Measurements from ENCODE around the gene ICOSLG.
"Not testable (repeated sequence)": the region's sequence is repeated elsewhere in the genome, so short reads cannot be mapped to it uniquely, and the experiment has no call there.

Gene ICOSLG

GRCh38 chr21:44263768-44264167 is 23.0 kb upstream of the ICOSLG start:
- no peak for DNase-seq

GRCh38 chr21:44263221-44263760 is 22.5 kb upstream of the ICOSLG start:
- no peak for DNase-seq

GRCh38 chr21:44262338-44263056 is 21.8 kb upstream of the ICOSLG start:
- no peak for DNase-seq

GRCh38 chr21:44261675-44262295 is 21.0 kb upstream of the ICOSLG start, which contains the start of gene DNMT3L:
Gene DNMT3L (minus strand): TSS chr21:44261897. CDS start chr21:44261259, 638 bp downstream.
- no peak for DNase-seq

GRCh38 chr21:44260791-44261631 is 20.3 kb upstream of the ICOSLG start:
- DNase-seq, result no peak

GRCh38 chr21:44260066-44260465 is 19.3 kb upstream of the ICOSLG start:
- no peak for DNase-seq

- DNase-seq, result no peak
These were observed 18.5 kb upstream of the ICOSLG start for GRCh38 chr21:44259082-44259705.

GRCh38 chr21:44258056-44258725 is 17.4 kb upstream of the ICOSLG start:
- DNase-seq, result no peak

GRCh38 chr21:44255511-44255981 is 14.8 kb upstream of the ICOSLG start:
- DNase-seq, result no peak

GRCh38 chr21:44253832-44254710 is 13.3 kb upstream of the ICOSLG start:
- DNase-seq, result no peak

GRCh38 chr21:44249204-44250037 is 8.7 kb upstream of the ICOSLG start:
- not testable (repeated sequence) for DNase-seq

- not testable (repeated sequence) for DNase-seq
These were observed 7.2 kb upstream of the ICOSLG start for GRCh38 chr21:44247904-44248303.

GRCh38 chr21:44243980-44244379 is 3.2 kb upstream of the ICOSLG start:
- DNase-seq, result not testable (repeated sequence)

GRCh38 chr21:44241281-44241680 is 538 bp upstream of the ICOSLG start:
- DNase-seq, result not testable (repeated sequence)

- not testable (repeated sequence) for DNase-seq
These were observed 390 bp downstream of the ICOSLG start for GRCh38 chr21:44240353-44240752.

GRCh38 chr21:44229561-44229960 is 11.2 kb downstream of the ICOSLG start:
- not testable (repeated sequence) for DNase-seq

- not testable (repeated sequence) for DNase-seq
These were observed 12.6 kb downstream of the ICOSLG start for GRCh38 chr21:44228109-44228508.

- not testable (repeated sequence) for DNase-seq
These were observed 13.1 kb downstream of the ICOSLG start for GRCh38 chr21:44227614-44228013.

GRCh38 chr21:44225605-44226004 is 15.1 kb downstream of the ICOSLG start:
- not testable (repeated sequence) for DNase-seq

GRCh38 chr21:44223334-44223733 is 17.4 kb downstream of the ICOSLG start:
- DNase-seq, result not testable (repeated sequence)

All from NCI-H187 treated with DMSO at 0.1 percent for 48 hours (cell line).